ENCODE measurements around the gene KCNN3.

- TF ChIP-seq, protein P1, sequence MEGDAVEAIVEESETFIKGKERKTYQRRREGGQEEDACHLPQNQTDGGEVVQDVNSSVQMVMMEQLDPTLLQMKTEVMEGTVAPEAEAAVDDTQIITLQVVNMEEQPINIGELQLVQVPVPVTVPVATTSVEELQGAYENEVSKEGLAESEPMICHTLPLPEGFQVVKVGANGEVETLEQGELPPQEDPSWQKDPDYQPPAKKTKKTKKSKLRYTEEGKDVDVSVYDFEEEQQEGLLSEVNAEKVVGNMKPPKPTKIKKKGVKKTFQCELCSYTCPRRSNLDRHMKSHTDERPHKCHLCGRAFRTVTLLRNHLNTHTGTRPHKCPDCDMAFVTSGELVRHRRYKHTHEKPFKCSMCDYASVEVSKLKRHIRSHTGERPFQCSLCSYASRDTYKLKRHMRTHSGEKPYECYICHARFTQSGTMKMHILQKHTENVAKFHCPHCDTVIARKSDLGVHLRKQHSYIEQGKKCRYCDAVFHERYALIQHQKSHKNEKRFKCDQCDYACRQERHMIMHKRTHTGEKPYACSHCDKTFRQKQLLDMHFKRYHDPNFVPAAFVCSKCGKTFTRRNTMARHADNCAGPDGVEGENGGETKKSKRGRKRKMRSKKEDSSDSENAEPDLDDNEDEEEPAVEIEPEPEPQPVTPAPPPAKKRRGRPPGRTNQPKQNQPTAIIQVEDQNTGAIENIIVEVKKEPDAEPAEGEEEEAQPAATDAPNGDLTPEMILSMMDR (conservative IDR thresholded peaks at IDR 0.05; ENCODE audit: low read depth, low read length): no peak
- TF ChIP-seq EZH2 (IDR thresholded peaks at IDR 0.05; ENCODE audit: borderline replicate concordance, low read depth, low read length, poor library complexity, severe bottlenecking): no peak
Observed at GRCh38 chr1:154824179-154825000, 45.7 kb downstream of the KCNN3 start.
